GM21360 (cell line): ENCODE measurements around the gene INHBA.
A peak's percentile ranks its signal among the peaks of the same experiment; 100 is the strongest.

ENCODE experiments used
- ATAC-seq: cut with Tn5 transposase; IDR thresholded peaks from one replicate; pipeline ENCODE4 v1.9.1; 2021; ENCODE audit warnings: mild to moderate bottlenecking, moderate library complexity; ENCODE audit not compliant: unreplicated experiment

INHBA gene

DNA sequence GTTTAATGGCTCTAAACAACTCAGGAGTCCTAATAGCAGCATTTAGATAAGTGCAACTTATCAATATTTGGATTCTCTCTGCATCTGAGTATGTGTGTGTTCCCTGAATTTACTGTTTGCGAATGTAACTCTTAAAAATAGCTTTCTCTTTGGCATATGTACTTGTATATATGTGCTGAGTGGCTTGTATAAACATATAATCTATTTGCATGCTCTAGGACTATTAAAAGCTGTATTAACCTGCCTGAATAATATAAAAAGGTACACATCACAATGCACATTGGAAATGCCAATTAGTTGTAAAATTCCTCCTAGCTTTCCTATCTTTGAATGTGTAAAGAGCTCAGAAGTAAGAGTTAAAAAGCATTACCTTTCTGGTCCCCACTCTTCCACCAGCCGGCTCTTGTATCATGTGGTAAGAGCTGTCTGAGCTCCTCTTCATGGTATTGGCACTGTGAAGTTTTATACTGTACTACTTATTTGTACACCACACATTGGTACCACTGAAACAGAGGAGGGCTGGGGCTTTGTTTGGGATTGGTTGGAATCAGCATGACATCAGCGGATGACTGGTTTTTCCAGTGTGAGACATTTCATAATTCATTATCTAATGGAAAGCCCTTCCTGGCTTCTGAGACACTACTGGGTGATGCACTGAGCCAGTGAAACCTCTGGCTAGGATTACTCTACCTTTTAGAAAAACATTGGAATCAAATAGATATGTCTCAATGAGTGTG, at the start of gene INHBA:
Gene INHBA (minus strand): TSS at position 456 of the 737 bp plus-strand sequence. CDS start 2,716 bp downstream, outside the sequence.
- no peak for ATAC-seq

DNA sequence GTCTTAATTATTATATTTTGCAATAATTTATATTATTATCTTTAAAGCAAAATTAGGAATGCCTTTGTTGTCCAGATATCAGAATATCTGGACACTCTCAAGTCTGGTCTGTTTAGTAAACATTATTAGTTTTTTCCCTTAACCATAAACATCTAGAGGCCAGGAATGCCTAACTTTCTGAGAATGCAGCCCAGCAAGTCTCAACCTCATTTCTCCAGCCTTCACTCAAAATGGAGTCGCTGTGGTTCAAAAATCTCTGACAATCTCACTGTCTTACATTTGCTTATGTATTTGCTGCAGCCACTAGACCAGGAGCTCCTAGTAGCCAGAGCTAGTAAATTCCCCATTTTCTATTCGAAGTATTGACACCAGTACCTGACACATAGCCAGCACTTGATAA, 49.7 kb upstream of the INHBA start:
- no peak for ATAC-seq

DNA sequence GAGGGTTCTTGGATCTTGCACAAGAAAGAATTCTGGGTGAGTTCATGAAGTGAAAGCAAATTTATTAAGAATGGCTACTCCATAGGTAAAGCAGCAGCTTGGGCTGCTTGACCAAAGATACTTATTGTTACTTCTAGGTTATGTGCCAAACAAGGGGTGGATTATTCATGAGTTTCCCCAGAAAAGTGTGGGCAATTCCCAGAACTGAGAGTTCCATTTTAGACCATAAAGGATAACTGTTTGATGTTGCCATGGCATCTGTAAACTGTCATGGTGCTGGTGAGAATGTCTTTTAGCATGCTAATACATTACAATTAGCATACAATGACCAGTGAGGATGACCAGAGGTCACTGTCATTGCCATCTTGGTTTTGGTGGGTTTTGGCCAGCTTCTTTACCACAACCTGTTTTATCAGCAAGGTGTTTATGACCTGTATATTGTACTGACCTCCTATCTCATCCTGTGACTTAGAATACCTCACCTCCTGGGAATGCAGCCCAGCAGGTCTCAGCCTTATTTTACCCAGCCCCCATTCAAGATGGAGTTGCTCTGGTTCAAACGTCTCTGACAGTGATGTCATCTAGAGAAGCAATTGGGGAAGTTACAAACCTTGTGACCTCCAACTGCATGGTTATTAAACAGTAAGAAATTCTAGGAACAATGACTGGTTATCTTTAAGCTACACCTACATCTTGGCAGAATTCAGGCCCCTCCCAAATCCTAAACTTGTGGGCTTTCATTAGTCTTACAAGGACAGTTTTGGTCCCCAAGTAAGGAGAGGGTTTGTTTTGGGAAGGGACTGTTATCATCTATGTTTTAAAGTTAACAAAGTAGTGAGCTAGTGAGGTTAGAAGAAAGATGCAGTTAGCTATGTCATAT, 48.0 kb upstream of the INHBA start:
- no peak for ATAC-seq

DNA sequence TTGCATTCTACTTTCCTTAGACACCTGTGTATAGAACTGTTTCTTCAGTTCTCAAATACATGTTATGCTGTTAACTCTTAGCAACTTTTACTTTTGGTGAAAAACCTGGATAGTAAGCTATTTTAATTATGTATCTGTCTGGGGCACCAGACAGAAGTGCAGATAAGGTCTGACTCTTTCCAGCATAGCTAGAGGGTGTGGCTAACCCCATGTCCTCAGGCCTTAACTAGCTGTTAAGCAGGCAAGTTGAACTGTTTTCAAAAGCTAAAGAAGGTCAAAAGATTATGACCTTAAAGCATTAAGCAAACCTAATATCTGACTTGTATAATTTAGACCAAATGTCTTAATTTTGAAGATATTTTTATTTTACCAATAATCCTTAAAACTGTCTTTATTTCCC, 45.1 kb upstream of the INHBA start:
- no peak for ATAC-seq

DNA sequence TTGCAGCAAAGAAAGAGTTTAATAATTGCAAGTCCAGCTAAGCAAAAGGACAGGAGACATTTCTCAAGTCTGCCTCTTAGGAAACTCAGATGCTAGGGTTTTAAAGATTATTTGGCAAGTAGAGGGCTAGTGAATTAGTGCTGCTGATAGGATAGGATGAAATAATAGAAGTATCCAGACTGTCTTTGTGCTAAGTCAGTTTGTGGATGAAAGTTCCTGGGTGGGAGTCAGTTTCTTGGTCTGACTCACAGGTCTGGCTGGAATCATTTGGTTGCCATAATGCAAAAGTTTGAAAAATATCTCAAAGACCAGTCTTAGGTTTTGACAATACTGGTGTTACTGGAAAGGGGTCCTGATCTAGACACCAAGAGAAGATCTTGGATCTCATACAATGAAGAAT, 42.6 kb upstream of the INHBA start:
- ATAC-seq, result no peak

DNA sequence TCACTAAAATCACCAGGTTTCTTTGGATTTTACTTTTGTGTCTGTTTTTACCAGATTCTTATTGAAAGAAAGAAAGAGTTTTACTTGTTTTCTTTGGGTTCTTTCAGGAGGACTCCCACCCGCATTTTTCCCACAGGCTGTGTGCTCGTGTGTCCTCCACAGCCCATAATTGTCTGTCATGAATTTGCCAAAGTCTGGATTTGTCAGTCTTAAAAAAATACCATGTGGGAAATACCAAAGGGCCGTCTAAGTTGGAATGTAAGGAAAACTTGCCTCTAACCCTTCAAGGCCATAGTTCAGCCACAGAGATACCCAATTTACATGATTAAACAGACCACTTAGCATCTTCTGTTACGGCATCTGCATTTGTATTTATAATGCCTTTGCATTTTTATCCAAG, 41.3 kb upstream of the INHBA start:
- no peak for ATAC-seq

DNA sequence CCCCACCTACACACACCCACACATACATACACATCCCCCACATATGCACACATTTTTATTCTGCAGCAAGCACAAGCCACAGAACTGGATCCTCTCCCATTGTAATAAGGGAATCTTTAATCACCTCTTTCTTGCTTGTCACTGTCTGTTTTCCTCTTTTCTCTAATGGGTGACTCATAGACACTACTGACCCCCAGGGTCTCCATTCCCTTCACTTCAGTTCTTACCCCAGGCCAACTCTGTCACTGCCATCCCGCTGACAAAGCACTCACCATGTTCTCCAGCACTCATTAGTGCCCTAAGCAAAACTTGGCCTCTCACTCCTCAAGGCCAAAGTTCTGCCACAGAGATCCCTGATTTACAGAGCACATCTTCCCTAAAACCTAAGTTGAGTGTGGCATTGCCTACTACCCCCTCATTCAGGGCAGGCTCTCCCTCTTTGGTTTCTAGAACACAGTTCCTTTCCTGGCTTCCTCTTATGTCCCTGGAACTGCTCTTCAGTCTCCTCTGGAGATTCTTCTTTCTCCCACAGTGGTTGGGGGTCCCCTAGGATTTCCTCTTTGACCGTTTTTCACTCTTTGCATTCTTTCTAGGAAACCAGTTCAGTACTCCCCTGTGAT, 39.6 kb upstream of the INHBA start:
- ATAC-seq, result no peak

DNA sequence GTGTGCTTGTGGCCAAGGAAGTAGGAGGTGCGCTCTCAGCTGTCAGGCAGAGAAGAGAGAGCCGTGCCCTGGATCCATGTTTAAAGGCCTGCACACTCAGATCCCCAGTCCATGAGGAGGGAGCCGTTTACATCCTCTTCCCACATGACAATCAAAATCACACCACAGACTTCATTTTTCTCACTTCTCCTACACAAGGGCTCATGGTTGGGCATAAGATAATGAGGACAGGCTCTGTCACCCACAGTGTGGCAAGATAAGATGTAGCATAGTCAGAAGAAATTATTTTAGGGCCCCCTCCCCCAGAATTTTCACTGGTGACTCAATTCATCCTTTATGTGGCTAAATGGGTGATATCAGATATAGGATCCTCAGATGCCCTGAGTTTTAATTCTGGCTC, 35.9 kb upstream of the INHBA start:
- no peak for ATAC-seq

DNA sequence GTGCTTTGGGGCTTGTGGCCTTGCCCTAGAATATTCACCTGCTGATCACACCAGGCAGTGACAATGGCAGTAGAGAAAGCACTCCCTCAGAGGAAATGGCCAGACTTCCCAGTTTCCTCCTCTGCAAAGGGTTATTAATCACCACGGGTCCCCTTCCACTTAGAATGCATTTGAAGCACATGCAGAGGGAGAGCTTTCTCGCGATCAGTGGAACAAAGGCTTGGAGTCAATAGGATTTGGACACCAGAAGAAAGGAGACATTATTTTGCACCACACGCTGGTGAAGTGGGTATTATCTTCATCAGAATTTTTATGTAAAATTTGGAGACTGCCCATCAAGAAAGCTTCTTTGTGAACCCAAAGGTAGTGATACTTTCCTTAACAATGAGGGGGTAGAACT, 35.4 kb upstream of the INHBA start:
- no peak for ATAC-seq

DNA sequence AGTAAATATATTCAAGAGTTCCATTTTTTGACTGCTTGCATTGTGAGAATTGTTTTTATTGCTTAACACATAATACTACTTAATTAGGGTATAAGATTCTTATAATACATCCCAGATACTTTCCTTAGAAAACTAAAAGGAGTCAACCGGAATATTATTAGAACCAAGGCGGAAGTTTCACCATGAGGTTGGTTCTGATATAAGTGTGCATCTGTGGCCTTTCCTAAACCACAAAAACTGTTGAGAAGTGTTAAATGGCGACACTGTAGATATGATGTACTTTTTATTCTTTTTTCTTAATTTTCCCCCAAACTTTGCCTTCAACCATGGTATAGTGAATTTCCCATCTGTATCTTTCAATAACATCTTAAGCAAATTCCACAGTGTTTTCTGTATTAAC, 32.3 kb upstream of the INHBA start:
- ATAC-seq, result no peak

DNA sequence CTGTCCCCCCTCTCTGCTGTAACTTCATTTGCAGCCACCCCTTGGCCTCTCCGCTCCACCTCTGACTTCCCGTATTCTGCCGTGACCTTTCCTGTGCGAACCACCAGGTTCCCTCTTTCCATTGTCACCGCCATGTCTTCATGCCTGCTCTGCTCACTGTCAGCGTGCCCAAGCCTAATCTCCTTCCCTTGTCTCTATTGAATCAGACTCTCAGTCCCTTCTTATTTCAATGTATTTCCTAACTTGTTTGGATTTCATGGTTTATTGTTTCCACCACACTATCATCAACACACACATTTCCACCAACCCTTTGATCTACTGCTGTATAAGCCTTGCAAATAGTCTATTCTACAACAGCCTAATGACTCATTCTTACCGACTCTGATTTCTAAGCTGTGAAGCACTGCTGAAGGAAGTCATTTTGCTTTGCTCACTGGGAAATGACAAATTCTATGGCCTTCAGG, 30.0 kb upstream of the INHBA start:
- ATAC-seq, result no peak

DNA sequence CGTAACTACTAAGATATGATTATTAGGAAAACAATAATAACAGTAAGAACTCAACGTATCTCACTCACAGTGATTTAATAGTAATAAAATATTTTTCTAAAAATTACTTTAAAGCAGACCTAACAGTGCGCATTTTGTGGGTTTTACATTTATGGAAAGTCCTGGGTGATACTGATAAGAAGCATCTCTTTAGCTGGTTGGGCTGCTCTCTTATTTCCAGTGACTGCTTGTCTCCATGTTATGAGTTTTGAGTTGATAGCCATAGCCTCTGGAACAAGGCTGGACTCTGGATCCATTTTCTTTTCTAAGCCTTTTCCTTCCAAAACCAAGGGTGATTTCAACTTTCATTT, 29.5 kb upstream of the INHBA start:
- no peak for ATAC-seq

DNA sequence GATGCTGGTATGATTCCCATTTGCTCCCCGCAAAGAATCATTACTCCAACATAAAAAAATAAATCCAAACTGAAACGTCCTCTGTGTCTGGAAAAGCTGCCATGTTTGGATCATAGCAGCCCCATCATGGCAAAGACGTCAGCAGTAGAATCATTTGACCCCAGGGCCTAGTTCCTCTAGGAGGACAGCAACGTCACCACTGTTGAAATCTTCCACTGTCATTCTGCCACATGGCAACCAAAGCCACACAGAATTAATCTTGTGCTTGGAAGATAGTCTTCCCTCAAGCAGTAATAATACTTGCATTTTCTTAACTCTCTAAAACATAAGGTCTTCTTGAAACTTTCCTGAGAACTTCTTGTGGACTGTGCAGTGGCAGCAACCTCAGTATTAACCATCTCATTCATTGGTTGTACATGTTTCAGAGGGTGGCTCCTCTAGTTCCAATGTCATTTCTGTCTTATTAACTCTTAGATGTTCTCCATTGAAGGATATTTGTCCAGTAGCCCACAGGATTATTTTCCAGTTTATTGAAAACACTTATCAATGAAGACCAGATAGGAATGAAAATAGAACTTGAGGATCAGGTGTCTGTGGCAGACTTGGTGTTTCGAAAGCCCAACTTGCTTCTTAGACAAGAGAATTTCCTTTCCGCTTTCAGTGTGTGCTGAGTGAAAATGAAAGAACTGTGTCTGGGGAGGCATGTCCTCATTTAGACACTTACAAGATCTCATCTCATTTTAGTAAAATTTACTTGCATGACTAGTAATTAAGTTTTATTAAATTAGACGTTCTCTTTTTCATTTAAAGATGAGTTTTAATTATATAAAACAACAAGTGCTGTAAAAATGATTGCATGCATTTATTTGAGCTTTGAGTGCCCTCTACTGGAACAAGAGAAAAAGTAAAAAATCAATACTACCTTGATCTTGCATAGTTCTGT, 28.9 kb upstream of the INHBA start:
- ATAC-seq, result peak; percentile 95

DNA sequence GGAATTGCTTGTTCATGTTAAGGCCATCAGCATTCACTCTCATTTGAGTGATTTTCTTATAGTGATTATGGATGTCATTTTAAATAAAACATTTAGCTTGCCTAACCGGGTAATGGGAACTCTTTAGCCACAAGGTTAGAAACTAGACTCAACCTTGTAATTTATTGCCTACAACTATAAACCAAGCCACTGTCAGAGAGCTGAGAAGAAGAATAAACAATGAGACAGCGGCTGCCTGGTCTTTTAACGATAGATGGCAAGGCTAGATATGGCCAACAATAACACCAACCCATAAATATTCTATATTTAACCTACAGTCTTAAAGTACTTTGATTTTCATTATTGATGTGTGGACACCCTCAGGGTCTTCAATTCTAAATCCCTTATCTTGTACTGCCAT, 27.8 kb upstream of the INHBA start:
- ATAC-seq, result no peak

DNA sequence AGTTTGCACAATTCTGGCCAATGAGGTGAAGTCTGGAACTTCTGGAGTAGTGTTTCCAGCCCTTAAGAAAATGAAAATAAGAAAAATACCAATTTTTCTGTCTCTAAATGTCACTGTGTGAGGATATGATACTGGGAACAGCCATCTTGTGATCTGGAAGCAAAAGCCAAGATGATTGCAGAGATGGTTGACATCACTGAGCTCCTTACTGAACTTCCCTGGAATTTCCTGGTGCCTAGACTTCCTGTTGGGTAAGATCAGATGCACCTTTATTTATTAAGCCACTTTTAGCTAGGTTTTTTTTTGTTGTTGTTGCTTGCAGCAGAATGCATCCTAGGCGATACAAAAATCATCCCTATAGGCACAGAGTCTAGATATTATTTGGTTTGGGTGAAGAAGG, 27.3 kb upstream of the INHBA start:
- ATAC-seq, result no peak

DNA sequence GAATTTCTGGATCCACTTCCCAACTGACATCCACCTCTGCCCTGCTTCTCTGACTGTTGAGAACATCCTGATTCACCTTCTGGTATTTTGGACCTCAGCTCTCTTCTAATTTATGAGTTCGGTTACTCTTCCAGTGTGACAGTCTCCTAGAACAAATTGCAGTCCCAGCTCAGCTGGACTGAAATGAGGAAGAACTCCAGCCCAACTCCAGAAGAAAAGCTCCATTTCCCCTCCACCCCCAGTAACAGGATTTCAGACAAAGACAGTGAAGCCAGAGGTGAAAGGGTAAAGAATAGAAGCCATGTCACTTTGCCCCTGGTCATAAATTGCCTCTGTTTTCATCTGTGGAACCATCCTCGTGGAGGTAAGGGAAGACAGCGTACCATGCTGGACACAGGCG, 26.2 kb upstream of the INHBA start:
- no peak for ATAC-seq

DNA sequence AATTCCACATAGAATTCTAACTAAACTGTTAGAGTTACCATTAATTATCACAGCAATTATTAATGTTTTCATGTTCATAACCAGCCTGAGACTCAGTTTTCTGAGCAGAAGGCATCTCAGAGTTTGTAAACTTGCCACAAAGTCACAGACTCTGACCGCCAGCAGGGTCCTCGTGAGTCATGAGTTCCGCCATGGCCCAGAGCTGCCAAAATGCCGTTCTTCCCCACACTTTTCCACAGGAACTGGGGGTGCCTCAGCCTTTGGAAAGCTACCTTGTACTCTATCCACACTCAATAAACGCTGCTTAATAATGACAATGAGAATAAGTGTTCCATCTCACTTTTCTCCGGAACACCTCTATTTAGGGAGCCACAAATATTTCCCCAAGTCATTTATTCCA, 22.1 kb upstream of the INHBA start:
- no peak for ATAC-seq

DNA sequence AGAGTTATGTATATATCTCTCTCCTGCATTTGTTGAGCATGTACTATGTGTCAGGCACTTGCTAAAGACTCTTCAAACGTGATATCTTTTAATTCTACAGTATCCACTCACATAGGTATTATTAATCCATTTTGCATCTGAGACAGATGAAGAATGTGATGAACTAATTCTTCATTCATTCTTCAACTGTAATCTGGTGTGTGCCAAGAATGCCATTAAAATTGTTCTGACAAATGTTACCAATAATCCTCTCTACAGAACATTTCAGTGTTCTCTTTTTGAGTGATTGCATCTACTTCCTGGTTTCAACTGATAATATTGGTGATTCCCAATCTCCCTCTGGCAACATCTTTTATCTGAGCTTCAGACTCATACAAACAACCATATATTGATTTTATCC, 18.0 kb upstream of the INHBA start:
- no peak for ATAC-seq

DNA sequence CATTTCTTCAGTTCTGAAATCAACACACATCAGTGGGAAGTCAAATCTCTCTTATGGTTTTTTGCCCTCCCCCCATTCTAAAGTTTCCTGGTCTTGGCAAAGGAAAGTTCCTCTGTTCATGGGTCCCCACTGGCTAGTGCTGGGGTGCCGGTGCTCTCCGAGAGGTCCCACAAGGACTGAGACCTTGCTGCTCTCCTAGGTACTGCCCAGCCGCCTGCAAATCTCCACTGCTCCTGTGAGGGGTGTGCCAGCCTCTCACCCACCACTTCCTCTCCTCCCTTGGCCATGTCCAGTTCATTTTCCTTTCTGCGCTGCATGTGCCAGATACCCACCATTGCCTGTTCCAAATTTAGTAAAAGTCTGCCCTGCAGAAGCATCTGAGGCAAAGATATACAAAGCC, 17.2 kb upstream of the INHBA start:
- ATAC-seq, result no peak

DNA sequence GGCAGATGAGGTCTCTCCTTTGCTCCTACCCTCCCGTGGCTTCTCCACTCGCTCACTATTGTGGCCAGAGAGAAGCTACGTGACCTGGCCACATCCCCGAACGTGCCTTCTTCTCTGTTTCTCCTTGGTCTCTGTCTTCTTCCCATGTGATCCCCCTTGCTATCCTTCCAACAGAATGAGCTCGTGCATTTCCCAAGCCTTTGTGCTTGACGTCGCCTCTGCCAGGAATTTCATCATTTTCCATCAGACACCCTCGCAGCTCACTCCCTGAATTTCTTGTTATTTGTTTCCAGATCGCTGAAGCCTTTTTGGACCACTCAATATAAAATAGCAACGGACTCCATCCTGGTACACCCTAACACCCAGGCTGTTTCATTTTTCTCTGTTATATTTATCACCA, 13.8 kb upstream of the INHBA start:
- no peak for ATAC-seq

DNA sequence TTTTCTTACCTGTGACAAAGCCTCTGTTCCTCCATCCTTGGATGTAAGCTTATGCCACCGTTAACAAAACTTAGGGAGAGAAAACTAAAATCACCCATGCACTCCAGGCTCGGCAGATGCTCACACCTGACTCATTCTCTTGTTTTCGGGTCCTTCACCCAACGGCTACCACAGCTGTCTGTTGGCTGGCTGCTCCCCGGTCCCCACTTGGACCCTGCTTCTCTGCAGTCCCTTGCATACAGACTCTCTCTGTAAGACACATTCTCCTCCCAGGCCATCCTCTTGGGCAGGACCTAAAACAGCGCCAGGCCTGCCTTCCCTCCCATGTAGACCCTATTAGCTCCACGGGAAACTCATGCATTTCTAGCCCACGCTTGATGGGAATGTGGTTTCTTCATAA, 12.1 kb upstream of the INHBA start:
- no peak for ATAC-seq
